Rectal smooth muscle tissue (tissue), 1 donor: ENCODE measurements around the gene KDM4F.

Experiments used
- H3K27ac ChIP-seq: one replicate; pipeline ENCODE4 v1.7.0; 2013; ENCODE audit warnings: low read depth, low read length, inconsistent platforms
- H3K27me3 ChIP-seq: one replicate; pipeline ENCODE4 v1.7.0; 2013; ENCODE audit warnings: low read length; ENCODE audit not compliant: control insufficient read depth, insufficient read depth
- H3K36me3 ChIP-seq: one replicate; pipeline ENCODE4 v1.7.0; 2013; ENCODE audit warnings: low read length; ENCODE audit not compliant: control insufficient read depth, insufficient read depth
- H3K4me1 ChIP-seq: one replicate; pipeline ENCODE4 v1.7.0; 2013; ENCODE audit warnings: low read length; ENCODE audit not compliant: control insufficient read depth, insufficient read depth
- H3K4me3 ChIP-seq: one replicate; pipeline ENCODE4 v1.7.0; 2013; ENCODE audit warnings: low read length
- H3K9ac ChIP-seq: one replicate; pipeline ENCODE4 v1.7.0; 2013; ENCODE audit warnings: low read length

Gene KDM4F

GRCh38 chr11:95098826-95099225, 49.6 kb downstream of the KDM4F start:
- Histone ChIP-seq H3K36me3 (no peaks in the 10 kb centered on the region), H3K4me3 (no peak overlapping the region), H3K4me1 (no peaks in the 10 kb centered on the region), H3K9ac (no peak overlapping the region), H3K27me3 (no peaks in the 10 kb centered on the region), H3K27ac (no peak overlapping the region)

- Histone ChIP-seq H3K27me3 (no peaks in the 10 kb centered on the region), H3K27ac (no peak overlapping the region), H3K36me3 (no peaks in the 10 kb centered on the region), H3K4me1 (no peaks in the 10 kb centered on the region), H3K9ac (no peak overlapping the region), H3K4me3 (no peak overlapping the region)
Observed at GRCh38 chr11:95100191-95100648, 51.0 kb downstream of the KDM4F start.
